ENCODE measurements around the gene BAIAP2. TPM values are rescaled to one million over a fixed set of nuclear protein-coding genes. Genes with fewer than 3 reads are reported as not detected.
A peak's percentile ranks its signal among the peaks of the same experiment; 100 is the strongest.

Gene BAIAP2
- total RNA-seq, 1 donor from 2014 or later: 48.7 TPM

GRCh38 chr17:81117672-81118198, 82.8 kb downstream of the BAIAP2 start:
- Histone ChIP-seq H3K27me3 (ENCODE audit: control insufficient read depth, insufficient read depth, low read length) (no peaks in the 10 kb centered on the region), H3K4me3 (ENCODE audit: low read depth, low read length) (no peak overlapping the region), H3K36me3 (ENCODE audit: control insufficient read depth, insufficient read depth, low read length) (peaks cover 1% of the 10 kb centered on the region)
- FAIRE-seq (no peak), DNase-seq (ENCODE audit: low read depth) (no peak)
- TF ChIP-seq, protein P1, sequence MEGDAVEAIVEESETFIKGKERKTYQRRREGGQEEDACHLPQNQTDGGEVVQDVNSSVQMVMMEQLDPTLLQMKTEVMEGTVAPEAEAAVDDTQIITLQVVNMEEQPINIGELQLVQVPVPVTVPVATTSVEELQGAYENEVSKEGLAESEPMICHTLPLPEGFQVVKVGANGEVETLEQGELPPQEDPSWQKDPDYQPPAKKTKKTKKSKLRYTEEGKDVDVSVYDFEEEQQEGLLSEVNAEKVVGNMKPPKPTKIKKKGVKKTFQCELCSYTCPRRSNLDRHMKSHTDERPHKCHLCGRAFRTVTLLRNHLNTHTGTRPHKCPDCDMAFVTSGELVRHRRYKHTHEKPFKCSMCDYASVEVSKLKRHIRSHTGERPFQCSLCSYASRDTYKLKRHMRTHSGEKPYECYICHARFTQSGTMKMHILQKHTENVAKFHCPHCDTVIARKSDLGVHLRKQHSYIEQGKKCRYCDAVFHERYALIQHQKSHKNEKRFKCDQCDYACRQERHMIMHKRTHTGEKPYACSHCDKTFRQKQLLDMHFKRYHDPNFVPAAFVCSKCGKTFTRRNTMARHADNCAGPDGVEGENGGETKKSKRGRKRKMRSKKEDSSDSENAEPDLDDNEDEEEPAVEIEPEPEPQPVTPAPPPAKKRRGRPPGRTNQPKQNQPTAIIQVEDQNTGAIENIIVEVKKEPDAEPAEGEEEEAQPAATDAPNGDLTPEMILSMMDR (IDR thresholded peaks at IDR 0.05; ENCODE audit: insufficient read depth, low read length, severe bottlenecking): no peak

DNA sequence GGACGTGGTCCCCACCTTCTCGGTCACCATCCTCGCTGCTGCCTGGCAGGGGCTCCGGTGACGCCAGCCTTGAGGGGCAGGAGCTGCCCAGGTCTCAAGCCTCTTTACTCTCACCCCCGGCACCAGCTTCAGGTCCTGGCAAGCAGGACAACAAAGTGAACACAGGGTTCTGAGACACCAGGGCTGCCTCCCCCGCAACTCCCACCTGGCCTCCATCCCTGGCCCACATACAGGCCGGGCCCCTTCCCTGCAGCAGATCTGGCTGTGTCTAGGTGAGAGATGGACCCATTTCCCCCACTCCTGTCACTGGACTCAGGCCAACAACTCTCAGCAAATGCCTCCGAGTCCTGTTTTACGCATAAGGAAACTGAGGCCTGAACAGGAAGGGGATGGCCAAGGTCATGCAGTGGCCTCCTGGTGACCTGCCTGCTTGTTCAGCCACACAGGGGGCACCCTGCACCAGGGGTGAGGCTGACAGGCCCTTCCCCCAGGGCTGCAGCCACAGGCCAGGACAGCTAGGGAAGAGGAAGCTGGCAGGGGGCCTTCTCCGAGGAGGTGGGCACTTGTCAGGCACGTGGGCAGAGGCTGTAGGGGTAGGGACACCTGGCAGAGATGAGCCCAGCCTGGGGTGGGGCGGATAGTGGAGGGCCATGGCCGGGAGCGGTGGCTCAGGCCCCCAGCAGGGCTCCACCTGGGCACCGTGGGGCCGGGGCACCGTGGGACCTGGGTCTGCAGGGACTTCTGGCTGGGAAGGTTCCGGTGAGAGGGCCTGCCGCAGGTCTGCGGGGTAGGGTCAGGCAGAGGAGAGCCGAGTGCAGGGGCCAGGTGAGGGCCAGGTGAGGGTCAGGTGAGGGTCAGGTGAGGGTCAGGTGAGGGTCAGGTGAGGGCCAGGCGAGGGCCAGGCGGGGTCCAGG, 83.6 kb downstream of the BAIAP2 start:
- H3K27me3 ChIP-seq (ENCODE audit: control insufficient read depth, insufficient read depth, low read length): no peaks in the 10 kb centered on the region
- peak; percentile 10 for DNase-seq (ENCODE audit: low read depth)
- H3K36me3 ChIP-seq (ENCODE audit: control insufficient read depth, insufficient read depth, low read length): peaks cover 1% of the 10 kb centered on the region
- H3K4me3 ChIP-seq (ENCODE audit: low read depth, low read length): peak overlapping the region; percentile 52
- TF ChIP-seq, protein P1 (IDR thresholded peaks at IDR 0.05; ENCODE audit: insufficient read depth, low read length, severe bottlenecking): no peak
- FAIRE-seq: no peak

DNA sequence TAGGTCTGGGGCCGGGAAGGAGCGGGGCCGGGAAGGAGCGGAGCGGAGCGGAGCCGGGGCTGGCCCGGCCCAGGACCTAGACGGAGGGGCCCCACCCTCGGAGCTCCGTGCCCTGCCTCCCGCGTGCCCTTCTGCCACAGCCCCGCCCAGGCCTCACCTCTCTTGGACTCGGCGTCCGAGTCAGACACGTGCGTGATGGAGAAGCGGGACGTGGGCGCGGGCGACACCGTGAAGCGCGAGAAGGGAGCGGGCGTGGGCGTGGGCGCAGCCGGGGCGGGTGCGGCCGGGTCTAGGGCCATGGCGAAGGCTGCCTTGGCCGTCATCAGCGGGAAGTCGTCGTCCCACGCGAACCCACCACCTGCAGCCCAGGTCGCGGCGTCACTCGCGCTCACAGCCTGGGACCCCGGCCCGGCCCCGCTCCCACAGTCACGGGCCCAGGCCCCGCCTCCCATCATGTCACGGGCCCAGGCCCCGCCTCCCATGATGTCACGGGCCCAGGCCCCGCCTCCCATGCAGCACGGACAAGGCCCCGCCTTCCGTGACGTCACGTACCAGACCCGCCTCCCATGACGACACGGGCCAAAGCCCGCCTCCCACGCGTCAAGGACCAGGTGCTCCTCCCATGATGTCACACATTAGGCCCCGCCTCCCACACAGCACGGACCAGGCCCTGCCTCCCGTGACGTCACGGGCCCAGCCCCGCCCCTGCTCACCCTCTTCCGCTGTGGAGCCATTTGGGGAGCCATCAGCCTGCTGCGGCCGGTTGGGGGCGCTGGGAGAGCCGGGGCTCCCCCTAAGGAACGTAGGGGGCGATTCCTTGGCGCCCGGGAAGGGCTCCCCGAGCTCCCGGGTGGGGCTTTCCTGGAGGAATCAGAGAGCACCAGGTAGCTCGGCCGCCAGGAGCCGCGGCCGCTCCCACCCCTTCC, 84.5 kb downstream of the BAIAP2 start:
- DNase-seq (ENCODE audit: low read depth) (peak; percentile 74), FAIRE-seq (peak; percentile 96)
- Histone ChIP-seq H3K27me3 (ENCODE audit: control insufficient read depth, insufficient read depth, low read length) (no peaks in the 10 kb centered on the region), H3K4me3 (ENCODE audit: low read depth, low read length) (peak overlapping the region; percentile 52), H3K36me3 (ENCODE audit: control insufficient read depth, insufficient read depth, low read length) (peaks cover 1% of the 10 kb centered on the region)
- TF ChIP-seq, protein P1 (IDR thresholded peaks at IDR 0.05; ENCODE audit: insufficient read depth, low read length, severe bottlenecking): peak; percentile 20

DNA sequence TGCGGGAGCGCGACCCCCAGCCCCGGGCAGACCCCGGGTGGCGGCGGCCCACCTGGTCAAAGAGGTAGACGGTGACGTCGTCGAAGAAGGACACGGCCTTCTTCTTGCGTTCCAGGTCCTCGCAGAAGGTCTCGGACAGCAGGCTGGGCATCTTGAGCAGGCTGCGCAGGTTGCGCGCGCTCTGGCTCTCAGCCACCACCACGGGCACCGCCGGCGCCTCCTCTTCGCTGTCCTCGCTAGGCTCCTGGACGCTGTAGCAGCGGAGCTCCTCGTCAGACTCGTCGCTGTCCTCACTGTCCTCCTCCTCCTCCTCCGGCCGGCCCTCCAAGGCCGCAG, 85.2 kb downstream of the BAIAP2 start:
- peaks cover 1% of the 10 kb centered on the region for H3K36me3 ChIP-seq (ENCODE audit: control insufficient read depth, insufficient read depth, low read length)
- no peaks in the 10 kb centered on the region for H3K27me3 ChIP-seq (ENCODE audit: control insufficient read depth, insufficient read depth, low read length)
- TF ChIP-seq, protein P1 (IDR thresholded peaks at IDR 0.05; ENCODE audit: insufficient read depth, low read length, severe bottlenecking): no peak
- no peak for FAIRE-seq
- DNase-seq (ENCODE audit: low read depth): no peak
- H3K4me3 ChIP-seq (ENCODE audit: low read depth, low read length): no peak overlapping the region

DNA sequence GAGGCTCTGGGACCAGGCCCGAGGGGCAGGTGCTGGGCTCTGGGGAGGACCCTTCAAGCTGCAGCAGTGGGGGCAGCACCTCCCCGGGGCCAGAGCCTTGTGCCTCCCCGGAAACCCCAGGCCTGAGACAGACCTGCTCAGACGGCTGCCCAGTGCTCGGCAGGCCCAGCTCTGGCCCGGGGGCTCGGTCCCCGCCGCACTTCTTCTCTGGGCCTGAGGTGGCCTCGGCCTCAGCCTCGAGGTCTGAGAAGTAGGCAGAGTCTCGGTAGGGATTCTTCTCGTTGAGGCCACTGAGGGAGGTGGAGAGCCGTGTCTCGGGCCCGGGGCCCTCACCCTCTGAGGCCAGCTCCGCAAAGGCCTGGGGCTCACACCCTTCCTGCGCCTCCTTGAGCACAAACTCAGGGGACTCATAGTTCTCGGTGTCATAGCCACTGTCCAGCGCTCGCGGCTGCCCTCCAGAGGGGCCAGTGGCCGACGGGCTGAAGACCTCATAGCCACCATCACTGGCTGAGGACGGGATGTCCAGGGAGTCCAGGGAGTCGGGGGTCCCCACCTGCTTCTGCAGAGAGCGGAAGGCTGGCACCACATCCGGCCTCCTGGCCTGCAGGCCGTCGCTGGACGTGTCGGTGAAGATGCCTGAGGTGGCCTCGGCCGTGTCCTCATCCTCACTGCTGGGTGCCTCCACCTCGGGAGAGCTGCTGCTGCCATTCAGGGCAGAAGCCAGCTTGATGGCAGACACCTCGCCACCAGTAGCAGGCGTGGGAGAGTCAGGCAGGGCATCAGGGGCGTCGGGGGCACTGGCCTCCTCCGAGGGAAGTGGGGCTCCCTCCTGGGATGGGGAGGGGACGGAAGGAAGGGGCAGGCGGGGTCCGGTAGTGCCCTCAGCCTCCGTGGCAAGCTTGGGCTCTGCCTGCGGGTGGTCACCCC, 86.0 kb downstream of the BAIAP2 start:
- Histone ChIP-seq H3K36me3 (ENCODE audit: control insufficient read depth, insufficient read depth, low read length) (peaks cover under 1% of the 10 kb centered on the region), H3K27me3 (ENCODE audit: control insufficient read depth, insufficient read depth, low read length) (no peaks in the 10 kb centered on the region), H3K4me3 (ENCODE audit: low read depth, low read length) (no peak overlapping the region)
- FAIRE-seq (no peak), DNase-seq (ENCODE audit: low read depth) (no peak)
- TF ChIP-seq, protein P1 (IDR thresholded peaks at IDR 0.05; ENCODE audit: insufficient read depth, low read length, severe bottlenecking): no peak

Data from bronchial epithelial cell (primary cell).